ENCODE measurements around the gene RPE65.
"Not testable (repeated sequence)": the region's sequence is repeated elsewhere in the genome, so short reads cannot be mapped to it uniquely, and the experiment has no call there.

RPE65 gene

GRCh38 chr1:68431076-68431475 is 18.7 kb downstream of the RPE65 start:
- no peak for TF ChIP-seq CTCF (IDR thresholded peaks at IDR 0.05; ENCODE audit: extremely low read depth, missing control alignments)
- no peak for DNase-seq (ENCODE audit: low spot score)

GRCh38 chr1:68429233-68429808 is 20.4 kb downstream of the RPE65 start:
- no peak for DNase-seq (ENCODE audit: low spot score)

GRCh38 chr1:68426594-68426993 is 23.2 kb downstream of the RPE65 start:
- no peak for TF ChIP-seq CTCF (IDR thresholded peaks at IDR 0.05; ENCODE audit: extremely low read depth, missing control alignments)
- DNase-seq (ENCODE audit: low spot score), result no peak

More at GRCh38 chr1:68429233-68429808, 20.4 kb downstream of the RPE65 start:
- TF ChIP-seq CTCF (IDR thresholded peaks at IDR 0.05; ENCODE audit: extremely low read depth, missing control alignments), result no peak

- DNase-seq (ENCODE audit: low spot score), result no peak
- TF ChIP-seq CTCF (IDR thresholded peaks at IDR 0.05; ENCODE audit: extremely low read depth, missing control alignments), result no peak
Measured at GRCh38 chr1:68421350-68421749, 28.4 kb downstream of the RPE65 start.

- TF ChIP-seq CTCF (IDR thresholded peaks at IDR 0.05; ENCODE audit: extremely low read depth, missing control alignments), result no peak
- no peak for DNase-seq (ENCODE audit: low spot score)
Measured at GRCh38 chr1:68409426-68409825, 40.3 kb downstream of the RPE65 start.

GRCh38 chr1:68401506-68401905 is 48.2 kb downstream of the RPE65 start:
- TF ChIP-seq CTCF (IDR thresholded peaks at IDR 0.05; ENCODE audit: extremely low read depth, missing control alignments), result no peak
- DNase-seq (ENCODE audit: low spot score), result no peak

GRCh38 chr1:68395575-68395974 is 54.2 kb downstream of the RPE65 start:
- DNase-seq (ENCODE audit: low spot score), result not testable (repeated sequence)

- not testable (repeated sequence) for DNase-seq (ENCODE audit: low spot score)
Measured at GRCh38 chr1:68392474-68392873, 57.3 kb downstream of the RPE65 start.

- DNase-seq (ENCODE audit: low spot score), result not testable (repeated sequence)
Measured at GRCh38 chr1:68385798-68386524, 63.8 kb downstream of the RPE65 start.

All from GM20000 (cell line).